WTC11 (cell line): ENCODE data around the gene ZDHHC14. TPM values are rescaled to one million over a fixed set of nuclear protein-coding genes. Genes with fewer than 3 reads are reported as not detected.

Source experiments
- ATAC-seq: fragments of 200-7000 bp; cut with Tn5 transposase; 2 replicates; pipeline ENCODE4 v1.10.0; 2021; ENCODE audit warnings: mild to moderate bottlenecking, moderate library complexity
- CTCF ChIA-PET: fragments of 300-600 bp; sonication (Branson Sonifier 250); formaldehyde crosslinking; loops from one replicate; lab custom pipeline; 2021; ENCODE audit warnings: antibody characterized with exemption; lab: Charles Lee
- POLR2A ChIA-PET: fragments of 350-600 bp; sonication (Branson Sonifier 250); formaldehyde crosslinking; loops from one replicate; lab custom pipeline; 2021; ENCODE audit warnings: antibody characterized with exemption; lab: Charles Lee
- DNase-seq: peaks from one replicate; pipeline ENCODE4 v3.0.0; 2021; ENCODE audit warnings: low spot score
- H3K27ac Mint-ChIP-seq: 2 replicates; pipeline ENCODE4 v1.8.0; 2021; ENCODE audit warnings: mixed read lengths
- H3K27me3 Mint-ChIP-seq: 2 replicates; pipeline ENCODE4 v1.8.0; 2021; ENCODE audit warnings: low read depth, mild to moderate bottlenecking, moderate library complexity, mixed read lengths
- H3K36me3 Mint-ChIP-seq: 2 replicates; pipeline ENCODE4 v1.8.0; 2021; ENCODE audit warnings: mixed read lengths
- H3K4me1 Mint-ChIP-seq: 2 replicates; pipeline ENCODE4 v1.8.0; 2022; ENCODE audit warnings: mixed read lengths
- H3K4me3 Mint-ChIP-seq: 2 replicates; pipeline ENCODE4 v1.8.0; 2021; ENCODE audit warnings: mild to moderate bottlenecking, moderate library complexity, mixed read lengths
- H3K9me3 Mint-ChIP-seq: 2 replicates; pipeline ENCODE4 v1.8.0; 2021; ENCODE audit warnings: mixed read lengths
- ATF2 ChIP-seq: sonication (generic); formaldehyde crosslinking; IDR thresholded peaks from 2 replicates; pipeline ENCODE4 v1.8.1; 2022; ENCODE audit warnings: low read depth, missing genetic modification reagents, borderline replicate concordance
- CTCF ChIP-seq: fragments of 200-600 bp; IDR thresholded peaks from 2 replicates; pipeline ENCODE4 v1.8.0; 2022; ENCODE audit warnings: antibody characterized with exemption
- E2F5 ChIP-seq: sonication (generic); formaldehyde crosslinking; IDR thresholded peaks from 2 replicates; pipeline ENCODE4 v1.8.1; 2022; ENCODE audit warnings: mild to moderate bottlenecking, moderate library complexity, missing genetic modification reagents
- ELF4 ChIP-seq: sonication (generic); formaldehyde crosslinking; IDR thresholded peaks from 2 replicates; pipeline ENCODE4 v1.8.1; 2022; ENCODE audit warnings: low read depth, mild to moderate bottlenecking, moderate library complexity, missing genetic modification reagents
- ETV6 ChIP-seq: sonication (generic); formaldehyde crosslinking; IDR thresholded peaks from 2 replicates; pipeline ENCODE4 v1.8.1; 2022; ENCODE audit warnings: mild to moderate bottlenecking, missing genetic modification reagents
- MLX ChIP-seq: sonication (generic); formaldehyde crosslinking; IDR thresholded peaks from 2 replicates; pipeline ENCODE4 v1.8.1; 2023; ENCODE audit warnings: mild to moderate bottlenecking, missing genetic modification reagents, moderate library complexity
- NFE2L1 ChIP-seq: sonication (generic); formaldehyde crosslinking; IDR thresholded peaks from 2 replicates; pipeline ENCODE4 v1.8.1; 2023; ENCODE audit warnings: missing genetic modification reagents
- NFYB ChIP-seq: sonication (generic); formaldehyde crosslinking; conservative IDR thresholded peaks from 2 replicates; pipeline ENCODE4 v1.8.0; 2022; ENCODE audit warnings: low read depth, missing genetic modification reagents
- RORB ChIP-seq: fragments of 250-450 bp; sonication (Bioruptor Pico); IDR thresholded peaks from 2 replicates; pipeline ENCODE4 v1.9.0; 2021; ENCODE audit warnings: mild to moderate bottlenecking
- SP1 ChIP-seq: sonication (generic); formaldehyde crosslinking; conservative IDR thresholded peaks from 2 replicates; pipeline ENCODE4 v1.8.1; 2022; ENCODE audit warnings: missing genetic modification reagents
- TEAD4 ChIP-seq: sonication (generic); formaldehyde crosslinking; IDR thresholded peaks from 2 replicates; pipeline ENCODE4 v1.8.0; 2022; ENCODE audit warnings: mild to moderate bottlenecking, missing genetic modification reagents
- ZNF121 ChIP-seq: sonication (generic); formaldehyde crosslinking; IDR thresholded peaks from 2 replicates; pipeline ENCODE4 v1.8.0; 2023; ENCODE audit warnings: missing genetic modification reagents
- ZNF219 ChIP-seq: sonication (generic); formaldehyde crosslinking; IDR thresholded peaks from 2 replicates; pipeline ENCODE4 v1.8.0; 2023; ENCODE audit warnings: missing genetic modification reagents, mild to moderate bottlenecking, borderline replicate concordance
- ZNF263 ChIP-seq: sonication (generic); formaldehyde crosslinking; IDR thresholded peaks from 2 replicates; pipeline ENCODE4 v1.8.1; 2022; ENCODE audit warnings: low read depth, mild to moderate bottlenecking, moderate library complexity, missing genetic modification reagents
- ZNF281 ChIP-seq: sonication (generic); formaldehyde crosslinking; IDR thresholded peaks from 2 replicates; pipeline ENCODE4 v1.8.0; 2023; ENCODE audit warnings: mild to moderate bottlenecking, missing genetic modification reagents
- ZNF416 ChIP-seq: fragments of 250-450 bp; sonication (Bioruptor Pico); IDR thresholded peaks from 2 replicates; pipeline ENCODE4 v1.9.0; 2021; ENCODE audit warnings: mild to moderate bottlenecking, inconsistent platforms
- ZNF671 ChIP-seq: fragments of 250-450 bp; sonication (Bioruptor Pico); IDR thresholded peaks from 2 replicates; pipeline ENCODE4 v1.8.0; 2021; ENCODE audit warnings: mild to moderate bottlenecking
- total RNA-seq: library from RNA; stranded (reverse); gene quantifications from 3 replicates; pipeline ENCODE4 v1.2.3, GENCODE V29; 2021

The ZDHHC14 gene
- total RNA-seq, 1 experiment from 2014 or later: 6.6 TPM

- Mint-ChIP-seq H3K4me1 (peaks cover 47% of the 10 kb centered on the region), H3K9me3 (no peaks in the 10 kb centered on the region), H3K27me3 (peaks cover 8% of the 10 kb centered on the region), H3K36me3 (peaks cover 6% of the 10 kb centered on the region), H3K4me3 (no peak overlapping the region), H3K27ac (peak overlapping the region; percentile 29; the same call in 1 of the 2 replicates)
- DNase-seq (no peak), ATAC-seq (no peak)
- TF ChIP-seq ZNF219 (CRISPR knock-in tag): no peak
- TF ChIP-seq ZNF281: no peak
- TF ChIP-seq RORB (CRISPR knock-in tag): no peak
- no peak for TF ChIP-seq MLX (CRISPR knock-in tag)
- no peak for TF ChIP-seq E2F5 (CRISPR knock-in tag)
- TF ChIP-seq ZNF671: no peak
- TF ChIP-seq TEAD4 (CRISPR knock-in tag): no peak
- TF ChIP-seq NFE2L1: no peak
- TF ChIP-seq ELF4 (CRISPR knock-in tag): no peak
- TF ChIP-seq ZNF416 (CRISPR knock-in tag): no peak
- no peak for TF ChIP-seq ZNF121 (CRISPR knock-in tag)
- no peak for TF ChIP-seq CTCF
- TF ChIP-seq ATF2: no peak
- TF ChIP-seq ZNF263: no peak
- TF ChIP-seq ETV6 (CRISPR knock-in tag): no peak
- ChIA-PET CTCF (no interaction called here), POLR2A (no interaction called here)
These were observed 224.5 kb downstream of the ZDHHC14 start for GRCh38 chr6:157605484-157605883.

GRCh38 chr6:157606516-157606915 lies 225.5 kb downstream of the ZDHHC14 start:
- TF ChIP-seq NFYB (CRISPR knock-in tag) (no peak), SP1 (no peak)
- Mint-ChIP-seq H3K4me1 (peaks cover 50% of the 10 kb centered on the region), H3K4me3 (no peak overlapping the region), H3K36me3 (peaks cover 6% of the 10 kb centered on the region), H3K9me3 (no peaks in the 10 kb centered on the region), H3K27me3 (peaks cover 8% of the 10 kb centered on the region), H3K27ac (peak overlapping the region; percentile 87)
- ATAC-seq: no peak
- no peak for DNase-seq
- ChIA-PET POLR2A (no interaction called here), CTCF (interaction anchor here (1.4 kb wide), 1 partner anchor 9 kb away, joined by 3 read pairs; no protein-coding TSS in a partner anchor)
